GM18499 (cell line): ENCODE data around the gene HMCN2.

Experiments
- ATAC-seq: cut with Tn5 transposase; IDR thresholded peaks from one replicate; pipeline ENCODE4 v1.9.1; 2021; ENCODE audit warnings: moderate number of reproducible peaks; ENCODE audit not compliant: insufficient read depth, unreplicated experiment

Gene HMCN2

GRCh38 chr9:130358928-130359327, 93.4 kb downstream of the HMCN2 start:
- no peak for ATAC-seq

- ATAC-seq: no peak
Observed at GRCh38 chr9:130359819-130360218, 94.3 kb downstream of the HMCN2 start.

- ATAC-seq: no peak
Observed at GRCh38 chr9:130360672-130361071, 95.1 kb downstream of the HMCN2 start.

- no peak for ATAC-seq
Observed at GRCh38 chr9:130361873-130362362, 96.4 kb downstream of the HMCN2 start.

GRCh38 chr9:130362691-130363090, 97.1 kb downstream of the HMCN2 start:
- no peak for ATAC-seq

GRCh38 chr9:130363755-130364404, 98.3 kb downstream of the HMCN2 start:
- no peak for ATAC-seq

- ATAC-seq: no peak
Observed at GRCh38 chr9:130364619-130365322, 99.2 kb downstream of the HMCN2 start.

GRCh38 chr9:130365323-130365721, 99.8 kb downstream of the HMCN2 start:
- no peak for ATAC-seq

- no peak for ATAC-seq
Observed at GRCh38 chr9:130366072-130366471, 100.5 kb downstream of the HMCN2 start.

- no peak for ATAC-seq
Observed at GRCh38 chr9:130366888-130367550, 101.5 kb downstream of the HMCN2 start.

GRCh38 chr9:130368631-130369103, 103.1 kb downstream of the HMCN2 start:
- ATAC-seq: no peak

GRCh38 chr9:130370226-130370625, 104.7 kb downstream of the HMCN2 start:
- ATAC-seq: no peak

- no peak for ATAC-seq
Observed at GRCh38 chr9:130371196-130371966, 105.8 kb downstream of the HMCN2 start.

GRCh38 chr9:130372057-130372456, 106.5 kb downstream of the HMCN2 start:
- no peak for ATAC-seq

GRCh38 chr9:130373679-130374325, 108.2 kb downstream of the HMCN2 start:
- no peak for ATAC-seq

- ATAC-seq: no peak
Observed at GRCh38 chr9:130377612-130378011, 112.1 kb downstream of the HMCN2 start.

- no peak for ATAC-seq
Observed at GRCh38 chr9:130378875-130379648, 113.5 kb downstream of the HMCN2 start.

GRCh38 chr9:130379649-130379970, 114.0 kb downstream of the HMCN2 start:
- no peak for ATAC-seq

GRCh38 chr9:130380920-130381469, 115.4 kb downstream of the HMCN2 start:
- no peak for ATAC-seq
